HG03045 (cell line): ENCODE measurements around the gene AIF1.
"Not testable (repeated sequence)": the region's sequence is repeated elsewhere in the genome, so short reads cannot be mapped to it uniquely, and the experiment has no call there.

Experiments used
- ATAC-seq: cut with Tn5 transposase; IDR thresholded peaks from one replicate; pipeline ENCODE4 v1.9.1; 2021; ENCODE audit warnings: mild to moderate bottlenecking, moderate library complexity; ENCODE audit not compliant: unreplicated experiment

Gene AIF1

GRCh38 chr6:31580807-31581433 lies 34.1 kb upstream of the AIF1 start:
- ATAC-seq, result peak; percentile 48

- ATAC-seq, result no peak
Observed at GRCh38 chr6:31581434-31582229, 33.4 kb upstream of the AIF1 start.

GRCh38 chr6:31582230-31582643 lies 32.8 kb upstream of the AIF1 start, which contains the start of gene LTB:
Gene LTB, minus strand, starts transcription at chr6:31582424. Its CDS starts 7 bp downstream, at chr6:31582417.
- no peak for ATAC-seq

- ATAC-seq, result no peak
Observed at GRCh38 chr6:31585491-31585890, 29.5 kb upstream of the AIF1 start.

DNA sequence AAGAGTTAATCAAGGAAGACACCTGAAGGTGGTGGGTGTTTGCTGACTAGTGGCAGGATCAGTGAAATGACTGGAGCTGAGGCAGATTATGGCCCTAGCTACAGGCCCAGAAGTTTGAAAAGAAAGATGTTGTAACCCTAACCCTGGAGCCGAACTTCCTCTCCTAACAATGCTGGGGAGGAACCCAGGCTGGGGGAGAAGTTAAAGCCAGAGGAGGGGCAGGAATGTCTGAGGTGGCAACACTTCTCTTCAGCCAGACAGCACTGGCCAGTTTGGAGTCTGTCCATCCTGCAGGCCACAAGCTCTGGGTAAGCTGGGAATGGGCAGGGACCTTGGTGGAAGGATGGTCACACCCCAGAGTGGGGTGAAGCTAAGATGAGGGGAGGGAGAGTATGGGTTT lies 29.0 kb upstream of the AIF1 start, which contains the start of gene LST1:
Gene LST1 (plus strand): TSS at position 270 of the 400 bp plus-strand sequence. CDS start 1,023 bp downstream, outside the sequence.
- no peak for ATAC-seq

GRCh38 chr6:31586599-31587281 lies 28.3 kb upstream of the AIF1 start:
- ATAC-seq, result no peak

- ATAC-seq, result no peak
Observed at GRCh38 chr6:31587791-31588777, 26.9 kb upstream of the AIF1 start.

DNA sequence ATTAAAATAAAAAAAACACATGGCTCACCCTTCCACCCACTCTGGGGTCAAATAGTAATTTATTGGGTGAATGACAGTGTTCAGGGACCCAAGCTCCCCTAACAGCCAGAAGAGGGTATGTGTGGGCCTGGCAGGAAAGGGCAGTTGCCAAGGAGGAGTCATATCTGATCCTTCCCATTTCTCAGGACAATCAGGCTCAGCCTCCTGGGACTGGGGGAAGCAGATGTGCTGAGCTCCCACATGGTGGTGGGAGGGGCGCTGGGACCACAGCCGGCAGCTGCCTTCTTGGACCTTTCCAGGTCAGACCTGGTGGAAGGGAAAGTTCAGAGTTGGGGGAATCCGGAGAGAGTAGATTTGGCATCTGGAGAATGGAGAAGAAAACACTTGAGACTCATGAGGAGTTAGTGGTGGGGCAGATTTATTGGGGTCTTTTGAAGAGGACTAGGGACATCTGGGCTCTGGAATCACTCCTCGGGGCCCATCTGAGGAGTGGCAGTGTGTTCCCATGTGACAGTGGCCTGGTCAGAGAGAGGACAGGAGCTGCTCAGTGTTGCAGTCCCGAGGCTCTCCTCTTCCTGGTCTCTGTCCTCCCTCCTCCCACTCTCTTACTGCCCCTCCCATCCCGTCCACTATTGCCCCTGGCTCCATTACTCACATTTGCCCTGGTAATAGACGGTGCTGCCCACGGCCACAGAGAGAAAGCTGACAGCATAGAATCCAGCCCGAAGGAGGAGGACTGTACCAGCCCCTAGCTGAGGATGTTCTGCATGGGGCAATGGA lies 26.0 kb upstream of the AIF1 start:
- ATAC-seq, result no peak

DNA sequence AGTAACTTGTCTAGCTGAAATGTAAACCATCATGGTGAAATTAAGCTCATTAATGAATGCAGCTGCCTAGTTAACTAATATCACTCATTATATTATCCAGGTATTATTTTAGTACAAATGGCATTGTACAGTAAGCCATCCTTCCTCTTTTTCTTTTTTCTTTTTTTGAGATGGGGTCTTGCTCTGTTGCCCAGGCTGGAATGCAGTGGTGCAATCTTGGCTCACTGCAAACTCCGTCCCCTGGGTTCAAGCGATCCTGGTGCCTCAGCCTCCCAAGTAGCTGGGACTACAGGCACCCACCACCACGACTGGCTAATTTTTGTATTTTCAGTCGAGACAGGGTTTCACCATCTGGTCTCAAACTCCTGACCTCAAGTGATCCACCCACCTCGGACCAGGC lies 24.3 kb upstream of the AIF1 start:
- ATAC-seq, result not testable (repeated sequence)

DNA sequence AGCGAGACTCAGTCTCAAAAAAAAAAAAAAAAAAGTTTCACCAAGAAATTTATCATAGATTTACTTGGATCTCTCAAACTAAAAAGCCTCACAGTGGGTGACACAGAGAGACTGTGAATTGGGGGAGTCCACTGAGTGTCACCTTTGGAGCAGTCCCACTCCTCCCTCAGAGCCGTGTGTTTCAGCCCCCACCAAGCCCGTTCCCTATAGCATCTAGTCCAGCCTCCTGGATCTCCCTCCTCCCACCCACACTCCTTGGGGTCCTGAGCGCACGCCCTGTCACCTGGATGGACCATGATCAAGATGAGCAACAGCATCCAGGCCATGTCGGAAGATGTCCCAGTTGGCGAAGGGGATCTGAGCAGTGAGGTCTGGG lies 22.6 kb upstream of the AIF1 start:
- ATAC-seq, result no peak

- no peak for ATAC-seq
Observed at GRCh38 chr6:31597006-31597405, 18.0 kb upstream of the AIF1 start.

- ATAC-seq, result no peak
Observed at GRCh38 chr6:31607317-31607716, 7.7 kb upstream of the AIF1 start.

DNA sequence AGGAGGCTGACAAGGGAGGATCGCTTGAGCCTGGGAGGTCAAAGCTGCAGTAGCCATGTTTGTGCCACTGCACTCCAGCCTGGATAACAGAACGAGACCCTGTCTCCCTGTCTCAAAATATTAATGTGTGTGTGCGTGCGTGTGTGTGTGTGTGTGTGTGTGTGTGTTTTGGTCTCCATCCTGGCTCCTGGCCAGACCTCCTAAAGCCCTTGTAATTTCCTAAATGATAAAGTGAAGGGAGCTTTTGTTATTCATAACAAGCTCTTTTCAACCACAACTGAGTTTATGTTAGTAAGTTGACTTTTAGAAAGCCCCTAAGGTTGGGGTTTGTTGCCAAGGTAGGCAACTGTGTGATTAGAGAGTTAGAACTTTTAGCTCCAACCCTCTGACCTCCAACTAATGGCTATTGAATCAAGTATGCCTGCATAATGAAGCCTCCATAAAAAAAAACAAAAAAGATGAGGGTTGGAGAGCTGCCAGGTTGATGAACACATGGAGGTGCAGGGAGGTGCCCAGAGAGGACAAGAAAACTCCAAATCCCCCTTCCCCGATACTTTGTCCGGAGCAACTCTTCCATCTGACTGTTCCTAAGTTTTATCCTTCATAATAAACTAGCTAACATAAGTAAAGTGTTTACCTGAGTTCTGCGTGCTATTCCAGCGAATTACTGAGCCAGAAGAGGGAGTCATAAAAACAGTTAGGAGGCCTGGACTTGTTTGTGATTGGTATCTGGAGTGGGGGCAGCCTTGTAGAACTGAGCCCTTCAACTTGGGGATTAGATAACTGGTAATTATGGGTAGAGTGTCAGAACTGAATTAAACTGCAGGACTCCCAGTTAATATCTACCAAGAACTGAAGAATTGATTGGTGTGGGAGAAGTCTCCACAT lies 5.3 kb upstream of the AIF1 start:
- no peak for ATAC-seq

DNA sequence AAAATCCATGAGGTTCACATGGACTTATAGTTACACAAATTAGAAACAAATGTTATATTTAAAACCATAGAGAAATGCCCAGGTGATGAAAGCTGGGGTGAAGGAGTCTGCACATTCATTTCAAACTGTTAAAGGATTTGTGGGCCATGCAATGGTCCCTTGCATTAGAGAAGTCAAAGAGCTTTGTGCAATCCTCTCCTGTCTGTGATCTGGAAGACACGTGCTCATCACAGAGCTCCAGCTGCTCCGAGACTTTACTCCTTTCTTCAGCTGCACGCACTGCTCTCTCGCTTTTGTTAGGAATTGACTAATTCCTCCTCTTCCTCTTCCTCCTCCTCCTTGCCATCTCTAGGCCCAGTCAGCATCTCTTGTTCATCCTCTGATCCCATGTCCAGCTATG lies 4.1 kb upstream of the AIF1 start:
- ATAC-seq, result no peak

GRCh38 chr6:31614075-31614619 lies 887 bp upstream of the AIF1 start:
- ATAC-seq, result no peak

DNA sequence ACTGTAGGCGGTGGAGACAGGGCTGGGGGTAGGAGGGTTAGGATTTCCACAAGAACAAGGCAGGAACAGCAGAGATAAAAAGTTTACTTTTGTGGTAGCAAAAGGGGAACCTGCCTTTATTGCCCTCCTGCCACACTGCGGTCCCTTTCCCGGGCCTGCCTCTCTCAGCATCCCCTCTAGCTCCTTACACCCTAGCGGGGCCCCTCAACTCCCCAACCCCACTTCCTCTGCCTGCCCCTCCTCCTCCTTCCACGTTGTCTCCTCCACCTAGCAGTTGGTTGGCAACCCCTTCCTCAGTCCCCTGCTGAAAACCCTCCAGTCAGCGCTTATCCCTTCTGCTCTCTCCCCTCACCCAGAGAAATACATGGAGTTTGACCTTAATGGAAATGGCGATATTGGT lies 714 bp downstream of the AIF1 start:
- no peak for ATAC-seq

DNA sequence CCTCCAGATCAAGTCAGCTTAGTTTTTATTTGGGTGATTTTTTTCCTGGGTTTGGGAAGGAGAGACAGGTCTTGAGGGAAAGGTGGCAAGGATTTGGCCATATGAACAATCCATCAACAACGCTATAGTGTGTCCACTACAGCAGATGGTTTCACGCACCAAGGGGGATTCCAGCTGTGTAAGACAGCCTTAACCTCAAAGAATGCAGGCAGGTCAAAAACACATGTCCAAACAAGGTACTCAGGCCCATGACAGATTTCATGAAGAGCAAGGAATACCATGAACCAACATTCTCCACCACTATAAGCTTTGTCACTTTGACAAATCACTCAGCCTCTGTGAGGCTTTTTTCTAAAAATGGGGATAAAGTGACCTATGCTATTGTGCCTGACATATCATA lies 2.0 kb downstream of the AIF1 start:
- ATAC-seq, result no peak

DNA sequence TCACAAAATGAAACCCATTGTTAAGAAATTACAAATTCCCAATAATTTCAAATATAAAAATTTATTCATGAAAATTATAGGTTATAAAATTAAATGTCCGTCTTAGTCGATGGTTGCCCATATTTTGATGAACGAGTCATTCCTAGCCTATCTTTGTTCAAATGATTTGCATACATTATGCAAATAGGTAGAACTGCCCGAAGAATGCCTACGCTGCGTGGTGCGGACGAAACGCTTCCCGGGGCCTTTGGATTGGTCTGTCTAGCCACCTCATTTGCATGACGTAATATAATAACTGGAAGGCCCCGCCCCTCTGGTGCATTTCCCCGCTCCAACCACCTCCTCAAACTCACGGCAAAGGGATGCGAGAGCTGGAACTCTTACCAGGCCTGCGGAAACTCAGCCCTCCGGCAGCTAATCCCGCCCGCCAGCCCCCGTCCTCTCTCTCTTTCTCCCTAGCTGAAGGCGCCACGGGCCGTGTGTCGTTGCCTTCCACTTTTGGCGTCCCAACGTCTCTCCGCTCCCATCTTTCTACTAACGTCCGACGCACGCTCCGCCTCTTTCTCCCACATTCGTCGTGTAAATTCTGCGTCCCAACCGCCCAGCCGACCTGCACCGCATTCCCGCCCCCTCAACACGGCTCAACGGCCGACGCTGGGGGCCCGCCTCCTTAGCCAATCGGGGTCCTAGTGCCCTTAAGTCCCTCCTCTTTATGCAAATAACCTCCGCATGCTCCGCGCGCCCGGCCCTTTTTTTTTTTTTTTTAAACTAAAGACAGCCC lies 5.0 kb downstream of the AIF1 start:
- peak; percentile 84 for ATAC-seq
